Lung (tissue), 12 donors: ENCODE measurements around the gene CD2BP2. TPM values are rescaled to one million over a fixed set of nuclear protein-coding genes. Genes with fewer than 3 reads are reported as not detected.
"Not testable (repeated sequence)": the region's sequence is repeated elsewhere in the genome, so short reads cannot be mapped to it uniquely, and the experiment has no call there.

Experiments
- ATAC-seq: fragments of 200-7000 bp; cut with Tn5 transposase; one replicate; pipeline ENCODE4 v1.9.1; 2020; ENCODE audit warnings: moderate number of reproducible peaks; ENCODE audit not compliant: insufficient read depth, low FRiP score
- DNase-seq, 3 donors: peaks; one replicate each; pipeline ENCODE4 v3.0.0-alpha.2; 2013 to 2017
- H3K27ac ChIP-seq, 2 donors: one replicate each; pipeline ENCODE4 v1.5.1; 2013; ENCODE audit warnings: mild to moderate bottlenecking in 2 of 2, moderate library complexity in 2 of 2, control low read depth in 1 of 2, inconsistent platforms in 1 of 2, low read depth in 1 of 2, low read length in 1 of 2
- H3K27me3 ChIP-seq, 3 donors: one replicate each; pipeline ENCODE4 v1.5.1; 2013; ENCODE audit warnings: low read length in 2 of 3; ENCODE audit not compliant: control insufficient read depth in 3 of 3, insufficient read depth in 3 of 3
- H3K36me3 ChIP-seq, 4 donors: one replicate each; pipeline ENCODE4 v1.5.1; 2013; ENCODE audit warnings: low read length in 4 of 4, mild to moderate bottlenecking in 1 of 4, moderate library complexity in 1 of 4; ENCODE audit not compliant: control insufficient read depth in 4 of 4, insufficient read depth in 4 of 4
- H3K4me1 ChIP-seq, 5 donors: one replicate each; pipeline ENCODE4 v1.5.1; 2013; ENCODE audit warnings: low read length in 5 of 5, mild to moderate bottlenecking in 2 of 5, moderate library complexity in 1 of 5; ENCODE audit not compliant: control insufficient read depth in 5 of 5, insufficient read depth in 5 of 5
- H3K4me3 ChIP-seq: one replicate; pipeline ENCODE4 v1.5.1; 2013; ENCODE audit warnings: mild to moderate bottlenecking, control low read depth, moderate library complexity
- H3K9ac ChIP-seq, 2 donors: one replicate each; pipeline ENCODE4 v1.5.1; 2013; ENCODE audit warnings: low read length in 2 of 2, control low read depth in 1 of 2; ENCODE audit not compliant: insufficient read depth in 1 of 2
- H3K9me3 ChIP-seq, 4 donors: one replicate each; pipeline ENCODE4 v1.5.1; 2013; ENCODE audit warnings: low read length in 3 of 4, mild to moderate bottlenecking in 1 of 4, moderate library complexity in 1 of 4; ENCODE audit not compliant: control insufficient read depth in 4 of 4, insufficient read depth in 3 of 4
- CTCF ChIP-seq: IDR thresholded peaks from 2 replicates; pipeline ENCODE4 v1.5.1; 2012; ENCODE audit warnings: mild to moderate bottlenecking; ENCODE audit errors: control extremely low read depth, extremely low read depth
- WGBS, 2 donors: extraction: QIAGEN DNeasy Blood & Tissue Kit; methylation state at CpG; one replicate each; pipeline ENCODE4 v1.1.7; 2013; 5-methylcytosine and 5-hydroxymethylcytosine counted together
- polyA plus RNA-seq, 2 donors: library from polyadenylated mRNA; stranded (reverse); fragments of 200-250 nt; gene quantifications; one replicate each; pipeline ENCODE4 v1.2.1, GENCODE V29; 2013
- total RNA-seq, 2 donors: library from RNA; depleted of rRNA in 1 of 2; stranded (reverse); fragments of >200 nt in 1 of 2; gene quantifications; one replicate each; pipeline ENCODE4 v1.2.1, GENCODE V29; 2014 to 2021
- donor health status: control.
- donor health status: control.
- donor health status: Bipolar disorder and iron deficiency.
- donor health status: healthy.
- donor health status: DM: yes; HTN: yes; CAD: no.

The CD2BP2 gene
- total and polyA plus RNA-seq, 4 donors: 37.5 to 69.8 (median 46.3) TPM

- 92 to 95% methylated on average over 31 to 32 of the region's 32 CpGs for WGBS, 2 donors
- no peak for TF ChIP-seq CTCF
- ATAC-seq (no peak), DNase-seq (no peak)
- Histone ChIP-seq H3K9me3 (no peaks in the 10 kb centered on the region), H3K9ac (no peak overlapping the region), H3K36me3 (peaks cover 0 to 1% (median 0%) of the 10 kb centered on the region in 4 donors), H3K27me3 (no peaks in the 10 kb centered on the region), H3K4me1 (no peaks in the 10 kb centered on the region), H3K4me3 (no peak overlapping the region), H3K27ac (no peak overlapping the region)
Measured at GRCh38 chr16:30342751-30343490, 12.2 kb downstream of the CD2BP2 start.

- not testable (repeated sequence) for H3K4me1 ChIP-seq, H3K27me3 ChIP-seq, ATAC-seq, H3K4me3 ChIP-seq, H3K9me3 ChIP-seq, H3K27ac ChIP-seq, H3K36me3 ChIP-seq, H3K9ac ChIP-seq, DNase-seq
- 92 to 98% methylated on average over 8 of the region's 8 CpGs for WGBS, 2 donors
Measured at GRCh38 chr16:30341971-30342370, 13.1 kb downstream of the CD2BP2 start.

GRCh38 chr16:30340621-30341020, 14.5 kb downstream of the CD2BP2 start:
- H3K27me3 ChIP-seq: no peaks in the 10 kb centered on the region
- DNase-seq (no peak), ATAC-seq (no peak)
- peaks cover 0 to 1% (median 0%) of the 10 kb centered on the region in 4 donors for H3K36me3 ChIP-seq
- no peak for TF ChIP-seq CTCF
- no peaks in the 10 kb centered on the region for H3K9me3 ChIP-seq
- H3K9ac ChIP-seq: no peak overlapping the region
- H3K4me1 ChIP-seq: peaks cover 0 to 5% (median 2%) of the 10 kb centered on the region in 5 donors
- WGBS, 2 donors: 87 to 90% methylated on average over 13 of the region's 13 CpGs
- no peak overlapping the region for H3K4me3 ChIP-seq
- no peak overlapping the region for H3K27ac ChIP-seq

GRCh38 chr16:30338715-30339114, 16.4 kb downstream of the CD2BP2 start:
- 86 to 95% methylated on average over 3 to 5 of the region's 5 CpGs for WGBS, 2 donors
- DNase-seq, H3K27ac ChIP-seq, H3K36me3 ChIP-seq, H3K4me3 ChIP-seq, H3K9ac ChIP-seq, H3K4me1 ChIP-seq, H3K9me3 ChIP-seq, ATAC-seq, H3K27me3 ChIP-seq: not testable (repeated sequence)

GRCh38 chr16:30337964-30338357, 17.1 kb downstream of the CD2BP2 start:
- H3K9me3 ChIP-seq, H3K27me3 ChIP-seq, H3K4me3 ChIP-seq, H3K9ac ChIP-seq, ATAC-seq, DNase-seq, H3K27ac ChIP-seq, H3K36me3 ChIP-seq, H3K4me1 ChIP-seq: not testable (repeated sequence)
- 89 to 99% methylated on average over 10 of the region's 10 CpGs for WGBS, 2 donors
